Heart left ventricle (tissue), 13 donors: ENCODE measurements around the gene PCDHGB1.

Experiments
- POLR2A ChIP-seq, 2 donors: fragments of 450-650 bp; IDR thresholded peaks; one replicate each; pipeline ENCODE4 v1.6.1; 2017; ENCODE audit warnings: antibody characterized with exemption in 2 of 2, mild to moderate bottlenecking in 2 of 2, moderate library complexity in 2 of 2
- TF ChIP-seq, protein P1 (sequence below), 12 donors: fragments of 200-600 bp; sonication (generic) in 4 of 12; IDR thresholded peaks; one replicate each; pipeline versions ENCODE4 v1.5.0 to v1.8.0; 2018 to 2022; ENCODE audit warnings: antibody characterized with exemption in 12 of 12, mild to moderate bottlenecking in 5 of 12
- donor health status: ischemic (EF 13 %, LVEDD 7.1; RV severe dilation, severe dysfunction).
- donor health status: DM: no; HTN: yes; CAD: no.
- donor health status: DM: no; HTN: no; CAD: no.
- donor health status: ischemic (EF 25% LVEDD 6.9; RV normal size, moderate dysfunction).
- donor health status: ischemic (EF 25% LVEDD 5.7; RV mildly dilated, moderate dysfunction).
- donor health status: ischemic (EF 35%, LVEDD 5.7; RV mildly dilated, moderate dysfunction).
- donor health status: nonischemic (EF 11% LVEDD 7.7; RV severe dilation, severe dysfunction).
- donor health status: DM: yes; HTN: yes; CAD: no.
- donor health status: PGD.
- donor health status: ischemic (EF 29% LVEDD 5.4; RV normal size, mild dysfunction).
- donor health status: nonischemic (EF 23%, LVEDD 6.1; RV moderate dilation, normal function).

GRCh38 chr5:141393267-141393666, 43.4 kb downstream of the PCDHGB1 start:
- no peak for TF ChIP-seq POLR2A (IDR thresholded peaks at IDR 0.05)
- TF ChIP-seq, protein P1, sequence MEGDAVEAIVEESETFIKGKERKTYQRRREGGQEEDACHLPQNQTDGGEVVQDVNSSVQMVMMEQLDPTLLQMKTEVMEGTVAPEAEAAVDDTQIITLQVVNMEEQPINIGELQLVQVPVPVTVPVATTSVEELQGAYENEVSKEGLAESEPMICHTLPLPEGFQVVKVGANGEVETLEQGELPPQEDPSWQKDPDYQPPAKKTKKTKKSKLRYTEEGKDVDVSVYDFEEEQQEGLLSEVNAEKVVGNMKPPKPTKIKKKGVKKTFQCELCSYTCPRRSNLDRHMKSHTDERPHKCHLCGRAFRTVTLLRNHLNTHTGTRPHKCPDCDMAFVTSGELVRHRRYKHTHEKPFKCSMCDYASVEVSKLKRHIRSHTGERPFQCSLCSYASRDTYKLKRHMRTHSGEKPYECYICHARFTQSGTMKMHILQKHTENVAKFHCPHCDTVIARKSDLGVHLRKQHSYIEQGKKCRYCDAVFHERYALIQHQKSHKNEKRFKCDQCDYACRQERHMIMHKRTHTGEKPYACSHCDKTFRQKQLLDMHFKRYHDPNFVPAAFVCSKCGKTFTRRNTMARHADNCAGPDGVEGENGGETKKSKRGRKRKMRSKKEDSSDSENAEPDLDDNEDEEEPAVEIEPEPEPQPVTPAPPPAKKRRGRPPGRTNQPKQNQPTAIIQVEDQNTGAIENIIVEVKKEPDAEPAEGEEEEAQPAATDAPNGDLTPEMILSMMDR (IDR thresholded peaks at IDR 0.05) = no peak
